ENCODE measurements around the gene CIC. TPM values are rescaled to one million over a fixed set of nuclear protein-coding genes. Genes with fewer than 3 reads are reported as not detected.

CIC gene
- total and polyA plus RNA-seq, 8 donors: 37.2 to 76.1 (median 55.6) TPM

GRCh38 chr19:42290136-42290522 lies 21.1 kb downstream of the CIC start:
- intact Hi-C loops (cut with DNase I): no loop called here
- TF ChIP-seq CTCF (IDR thresholded peaks at IDR 0.05): no peak
- H3K27me3 ChIP-seq: no peaks in the 10 kb centered on the region
- DNase-seq (no peak), ATAC-seq (no peak)
- no peaks in the 10 kb centered on the region for H3K9me3 ChIP-seq
- peaks cover 12 to 17% of the 10 kb centered on the region in 2 donors for H3K4me1 ChIP-seq
- H3K27ac ChIP-seq: no peak overlapping the region
- H3K4me3 ChIP-seq: no peak overlapping the region
- peaks cover 0 to 84% of the 10 kb centered on the region in 2 donors for H3K36me3 ChIP-seq

- intact Hi-C loops (cut with DNase I): no loop called here
Measured at GRCh38 chr19:42290523-42291434, 21.7 kb downstream of the CIC start.

GRCh38 chr19:42291435-42291810 lies 22.4 kb downstream of the CIC start:
- Histone ChIP-seq H3K27ac (no peak overlapping the region), H3K4me3 (no peak overlapping the region), H3K4me1 (peaks cover 0 to 4% of the 10 kb centered on the region in 2 donors), H3K27me3 (no peaks in the 10 kb centered on the region), H3K9me3 (no peaks in the 10 kb centered on the region), H3K36me3 (peaks cover 0 to 89% of the 10 kb centered on the region in 2 donors)
- no peak for TF ChIP-seq CTCF (IDR thresholded peaks at IDR 0.05)
- intact Hi-C loops (cut with DNase I): no loop called here
- no peak for ATAC-seq
- no peak for DNase-seq

More at GRCh38 chr19:42290523-42291434, 21.7 kb downstream of the CIC start:
- no peak overlapping the region for H3K27ac ChIP-seq
- no peak overlapping the region for H3K4me3 ChIP-seq
- DNase-seq (peak in 1 of 4 donors; percentile 79), ATAC-seq (peak; percentile 8)
- H3K4me1 ChIP-seq: peaks cover 5 to 10% of the 10 kb centered on the region in 2 donors
- TF ChIP-seq CTCF (IDR thresholded peaks at IDR 0.05): peak; percentile 7 to 42
- no peaks in the 10 kb centered on the region for H3K27me3 ChIP-seq
- no peaks in the 10 kb centered on the region for H3K9me3 ChIP-seq
- H3K36me3 ChIP-seq: peaks cover 0 to 89% of the 10 kb centered on the region in 2 donors

- H3K27ac ChIP-seq: no peak overlapping the region
- H3K4me3 ChIP-seq: no peak overlapping the region
- H3K36me3 ChIP-seq: peaks cover 0 to 83% of the 10 kb centered on the region in 2 donors
- H3K27me3 ChIP-seq: no peaks in the 10 kb centered on the region
- H3K9me3 ChIP-seq: no peaks in the 10 kb centered on the region
- intact Hi-C loops (cut with DNase I): no loop called here
- no peak for ATAC-seq
- no peaks in the 10 kb centered on the region for H3K4me1 ChIP-seq
- no peak for DNase-seq
- no peak for TF ChIP-seq CTCF (IDR thresholded peaks at IDR 0.05)
Measured at GRCh38 chr19:42292042-42292960, 23.2 kb downstream of the CIC start.

- intact Hi-C loops (cut with DNase I): no loop called here
- no peak for DNase-seq
- no peak for TF ChIP-seq CTCF (IDR thresholded peaks at IDR 0.05)
- Histone ChIP-seq H3K4me1 (no peaks in the 10 kb centered on the region), H3K4me3 (no peak overlapping the region), H3K9me3 (no peaks in the 10 kb centered on the region), H3K36me3 (peaks cover 0 to 76% of the 10 kb centered on the region in 2 donors), H3K27ac (no peak overlapping the region), H3K27me3 (no peaks in the 10 kb centered on the region)
- no peak for ATAC-seq
Measured at GRCh38 chr19:42292963-42293362, 23.9 kb downstream of the CIC start.

Data from left lung (tissue), 10 donors.